ENCODE results near the gene LRRC9. TPM values are rescaled to one million over a fixed set of nuclear protein-coding genes. Genes with fewer than 3 reads are reported as not detected.

LRRC9 gene
- total and polyA plus RNA-seq, 2 of the 13 experiments (the other 11 are each of a cell fraction or from before 2014, with no cell fraction given) = 0.08 to 0.18 TPM

GRCh38 chr14:60094306-60094897 is 174.5 kb downstream of the LRRC9 start:
- peak overlapping the region; percentile 93 for H3K4me2 ChIP-seq (ENCODE audit: low read depth, low read length)
- H3K4me1 ChIP-seq (ENCODE audit: insufficient read depth, low read length) = peaks cover 33% of the 10 kb centered on the region
- peaks cover 70% of the 10 kb centered on the region for H3K79me2 ChIP-seq (ENCODE audit: insufficient read depth, low read length)
- ChIA-PET POLR2A (no interaction called here), CTCF (ENCODE audit: low intra/inter-chr PET ratio, low total read pairs) (no interaction called here)
- peaks cover 0 to 3% of the 10 kb centered on the region in 2 experiments; a peak in 1 of 5 replicates for H3K27me3 ChIP-seq (ENCODE audit: control insufficient read depth in 1 of 2, insufficient read depth in 2 of 2, low read length in 2 of 2)
- H3K27ac ChIP-seq (ENCODE audit: extremely low read length, insufficient read depth, low read length) = peak overlapping the region; percentile 98
- FAIRE-seq (peak; percentile 88), ATAC-seq (peak; percentile 61), DNase-seq (ENCODE audit: low spot score) (peak; percentile 90)
- H3K36me3 ChIP-seq (replicated peaks in 1 of 2; ENCODE audit: control insufficient read depth in 1 of 2, insufficient read depth in 2 of 2, low read length in 2 of 2) = peaks cover 7 to 13% of the 10 kb centered on the region in 2 experiments; a peak in 4 of 5 replicates
- peak overlapping the region; percentile 84 to 95 (median 90); a peak in 5 of 6 replicates for H3K4me3 ChIP-seq (replicated peaks in 1 of 3; ENCODE audit: insufficient read depth in 1 of 3, low read depth in 2 of 3, low read length in 3 of 3)
- H4K20me1 ChIP-seq (ENCODE audit: insufficient read depth, low read length) = no peaks in the 10 kb centered on the region
- no peak overlapping the region for H2AFZ ChIP-seq (ENCODE audit: low read length)
- intact Hi-C loops (cut with micrococcal nuclease; ENCODE audit: unreplicated experiment) = no loop called here
- H3K9ac ChIP-seq (ENCODE audit: insufficient read depth, low read depth, low read length) = peak overlapping the region; percentile 95
- BruUV-seq (replicated peaks) = no TSS peak
- WGBS (ENCODE audit: low lambda C conversion rate) = 24% methylated on average over 4 of the region's 5 CpGs
- in situ Hi-C loops (cut with HindIII; ENCODE audit: extremely low pct_ligation_motif_present, low pct_unique_long_range_greater_than_20kb) = loop anchor here (5.0 kb wide), 1 partner anchor 153 kb away; the partner anchor contains the start of gene PPM1A
- no peaks in the 10 kb centered on the region for H3K9me3 ChIP-seq (ENCODE audit: low read length)
- TF ChIP-seq MAX (IDR thresholded peaks at IDR 0.05) (0 out of 2 replicates have a peak, but pooled peaks have one; percentile 40), ZFP91 (CRISPR knock-in tag; IDR thresholded peaks at IDR 0.05; ENCODE audit: borderline replicate concordance) (no peak), PCBP2 (optimal IDR thresholded peaks at IDR 0.05; ENCODE audit: low read depth, low read length, poor library complexity, severe bottlenecking) (no peak), ZMAT5 (CRISPR knock-in tag; IDR thresholded peaks at IDR 0.05; ENCODE audit: borderline replicate concordance, low read depth) (no peak), ZNF17 (CRISPR knock-in tag; IDR thresholded peaks at IDR 0.05) (no peak), HOXA3 (CRISPR knock-in tag; IDR thresholded peaks at IDR 0.05) (peak; percentile 67), EP300 (IDR thresholded peaks at IDR 0.05; ENCODE audit: low read depth in 2 of 2, low read length in 2 of 2) (peak in 1 of 2 experiments; percentile 39; a peak in 1 of 4 replicates), EP300 (CRISPR knock-in tag; IDR thresholded peaks at IDR 0.05; ENCODE audit: borderline replicate concordance) (peak; percentile 62; the same call in 1 of the 2 replicates), ZNF34 (CRISPR knock-in tag; IDR thresholded peaks at IDR 0.05; ENCODE audit: borderline replicate concordance) (no peak), ATF7 (IDR thresholded peaks at IDR 0.05) (peak; percentile 36), ATF7 (CRISPR knock-in tag; IDR thresholded peaks at IDR 0.05) (peak; percentile 93), PBX2 (CRISPR knock-in tag; IDR thresholded peaks at IDR 0.05) (no peak), KDM1A (CRISPR knock-in tag; IDR thresholded peaks at IDR 0.05) (no peak), ZEB1 (IDR thresholded peaks at IDR 0.05; ENCODE audit: insufficient replicate concordance, low read depth) (no peak), RXRB (CRISPR knock-in tag; IDR thresholded peaks at IDR 0.05; ENCODE audit: borderline replicate concordance) (peak; percentile 47; the same call in 1 of the 2 replicates), TBX2 (CRISPR knock-in tag; IDR thresholded peaks at IDR 0.05; ENCODE audit: borderline replicate concordance) (peak; percentile 58; the same call in 1 of the 2 replicates), ZHX1 (CRISPR knock-in tag; IDR thresholded peaks at IDR 0.05; ENCODE audit: low read depth) (no peak), ZFX (CRISPR knock-in tag; IDR thresholded peaks at IDR 0.05; ENCODE audit: low read depth) (peak; percentile 60; the same call in 1 of the 2 replicates)

All from HepG2 (cell line).